H1 (cell line): ENCODE data around the gene ARF6. TPM values are rescaled to one million over a fixed set of nuclear protein-coding genes. Genes with fewer than 3 reads are reported as not detected.

Experiments
- CEBPB ChIP-seq: IDR thresholded peaks from 2 replicates; pipeline ENCODE4 v1.6.1; 2012; ENCODE audit warnings: low read depth, low read length
- MAFK ChIP-seq: IDR thresholded peaks from 2 replicates; pipeline ENCODE4 v1.6.1; 2012; ENCODE audit warnings: low read depth, mild to moderate bottlenecking, improper control_type of control experiment, low read length
- TAF7 ChIP-seq: optimal IDR thresholded peaks from 2 replicates; pipeline ENCODE3; 2011; ENCODE audit warnings: low read depth, mild to moderate bottlenecking, inconsistent platforms, low read length, moderate library complexity, borderline replicate concordance
- ZNF274 ChIP-seq: IDR thresholded peaks from 2 replicates; pipeline ENCODE4 v1.7.0; 2012; ENCODE audit warnings: low read length, borderline replicate concordance; ENCODE audit errors: extremely low read depth
- polyA plus RNA-seq, 7 experiments: library from polyadenylated mRNA; depleted of rRNA in 3 of 7; stranded (reverse) in 5 of 7; unstranded in 2 of 7; fragments of >200 nt in 5 of 7; fragments of 200-250 nt in 2 of 7; gene quantifications; 1 replicate in 5 of 7; 2 replicates in 1 of 7; 4 replicates in 1 of 7; pipeline versions ENCODE4 v1.2.1 to v1.2.3, GENCODE V29; 2011 to 2013; ENCODE audit warnings: missing spikeins in 2 of 7, mixed read lengths in 2 of 7
- total RNA-seq: library from RNA; stranded (reverse); fragmentation: NEBNext Ultra II Directional; extraction: Animal tissue kit (Norgen Biotek cat#: 25700); gene quantifications from 2 replicates; pipeline ENCODE4 v1.2.1, GENCODE V29; 2021
- TF ChIP-seq, protein P1 (sequence below), 3 experiments: IDR thresholded peaks; 1 replicate in 2 of 3; 2 replicates in 1 of 3; pipeline versions ENCODE4 v1.5.1 to v1.6.1; 2011; ENCODE audit warnings: low read length in 3 of 3, mild to moderate bottlenecking in 3 of 3, inconsistent platforms in 2 of 3, low read depth in 1 of 3, moderate library complexity in 1 of 3; ENCODE audit not compliant: insufficient read depth in 1 of 3; ENCODE audit errors: control extremely low read depth in 1 of 3

The ARF6 gene
- total and polyA plus RNA-seq, 2 of the 8 experiments (the other 6 are each of a cell fraction or from before 2014, with no cell fraction given), result 17.2 to 56.7 TPM

- TF ChIP-seq, protein P1, sequence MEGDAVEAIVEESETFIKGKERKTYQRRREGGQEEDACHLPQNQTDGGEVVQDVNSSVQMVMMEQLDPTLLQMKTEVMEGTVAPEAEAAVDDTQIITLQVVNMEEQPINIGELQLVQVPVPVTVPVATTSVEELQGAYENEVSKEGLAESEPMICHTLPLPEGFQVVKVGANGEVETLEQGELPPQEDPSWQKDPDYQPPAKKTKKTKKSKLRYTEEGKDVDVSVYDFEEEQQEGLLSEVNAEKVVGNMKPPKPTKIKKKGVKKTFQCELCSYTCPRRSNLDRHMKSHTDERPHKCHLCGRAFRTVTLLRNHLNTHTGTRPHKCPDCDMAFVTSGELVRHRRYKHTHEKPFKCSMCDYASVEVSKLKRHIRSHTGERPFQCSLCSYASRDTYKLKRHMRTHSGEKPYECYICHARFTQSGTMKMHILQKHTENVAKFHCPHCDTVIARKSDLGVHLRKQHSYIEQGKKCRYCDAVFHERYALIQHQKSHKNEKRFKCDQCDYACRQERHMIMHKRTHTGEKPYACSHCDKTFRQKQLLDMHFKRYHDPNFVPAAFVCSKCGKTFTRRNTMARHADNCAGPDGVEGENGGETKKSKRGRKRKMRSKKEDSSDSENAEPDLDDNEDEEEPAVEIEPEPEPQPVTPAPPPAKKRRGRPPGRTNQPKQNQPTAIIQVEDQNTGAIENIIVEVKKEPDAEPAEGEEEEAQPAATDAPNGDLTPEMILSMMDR (IDR thresholded peaks at IDR 0.05; ENCODE audit: control extremely low read depth in 1 of 3, insufficient read depth in 1 of 3, low read depth in 1 of 3, low read length in 3 of 3), result no peak
- TF ChIP-seq TAF7 (no peak), ZNF274 (no peak), CEBPB (no peak), MAFK (no peak)
These were observed 4.5 kb downstream of the ARF6 start (continued) for GRCh38 chr14:49897414-49897813.
